Skin of body (tissue), 2 donors: Measurements from ENCODE around the gene IQCK. TPM values are rescaled to one million over a fixed set of nuclear protein-coding genes. Genes with fewer than 3 reads are reported as not detected.
A peak's percentile ranks its signal among the peaks of the same experiment; 100 is the strongest.
"Not testable (repeated sequence)": the region's sequence is repeated elsewhere in the genome, so short reads cannot be mapped to it uniquely, and the experiment has no call there.

Source experiments
- DNase-seq: peaks from one replicate; lab custom pipeline; 2025; lab: John Stamatoyannopoulos, UW
- total RNA-seq: library from RNA; depleted of rRNA; stranded (reverse); fragments of >200 nt; gene quantifications from one replicate; pipeline ENCODE4 v1.2.3, GENCODE V29; 2014

Gene IQCK
- total RNA-seq, 1 donor from 2014 or later, result 11.4 TPM

GRCh38 chr16:19801369-19801768, 83.3 kb downstream of the IQCK start:
- not testable (repeated sequence) for DNase-seq

GRCh38 chr16:19801824-19802223, 83.8 kb downstream of the IQCK start:
- not testable (repeated sequence) for DNase-seq

GRCh38 chr16:19802612-19803011, 84.5 kb downstream of the IQCK start:
- DNase-seq, result no peak

- peak; percentile 40 for DNase-seq
These were observed 86.7 kb downstream of the IQCK start for GRCh38 chr16:19804538-19805323.

- no peak for DNase-seq
These were observed 87.5 kb downstream of the IQCK start for GRCh38 chr16:19805459-19806162.

- no peak for DNase-seq
These were observed 90.1 kb downstream of the IQCK start for GRCh38 chr16:19808061-19808641.

- DNase-seq, result no peak
These were observed 91.1 kb downstream of the IQCK start for GRCh38 chr16:19809121-19809635.

- no peak for DNase-seq
These were observed 91.6 kb downstream of the IQCK start for GRCh38 chr16:19809693-19810092.

- peak; percentile 79 for DNase-seq
These were observed 93.0 kb downstream of the IQCK start for GRCh38 chr16:19810817-19811731.

- no peak for DNase-seq
These were observed 94.9 kb downstream of the IQCK start for GRCh38 chr16:19812986-19813385.

GRCh38 chr16:19815418-19815817, 97.3 kb downstream of the IQCK start:
- DNase-seq, result no peak

- DNase-seq, result no peak
These were observed 99.1 kb downstream of the IQCK start for GRCh38 chr16:19817122-19817521.

GRCh38 chr16:19817875-19818274, 99.8 kb downstream of the IQCK start:
- no peak for DNase-seq

- peak; percentile 51 for DNase-seq
These were observed 104.5 kb downstream of the IQCK start for GRCh38 chr16:19822533-19822932.

GRCh38 chr16:19823322-19823721, 105.3 kb downstream of the IQCK start:
- no peak for DNase-seq

- no peak for DNase-seq
These were observed 106.1 kb downstream of the IQCK start for GRCh38 chr16:19824216-19824615.

GRCh38 chr16:19829844-19830692, 112.0 kb downstream of the IQCK start:
- no peak for DNase-seq

GRCh38 chr16:19830902-19831560, 113.0 kb downstream of the IQCK start:
- DNase-seq, result no peak

- no peak for DNase-seq
These were observed 113.6 kb downstream of the IQCK start for GRCh38 chr16:19831678-19832077.

- DNase-seq, result no peak
These were observed 115.1 kb downstream of the IQCK start for GRCh38 chr16:19833176-19833575.
